ENCODE data around the gene OCA2.

Gene OCA2

DNA sequence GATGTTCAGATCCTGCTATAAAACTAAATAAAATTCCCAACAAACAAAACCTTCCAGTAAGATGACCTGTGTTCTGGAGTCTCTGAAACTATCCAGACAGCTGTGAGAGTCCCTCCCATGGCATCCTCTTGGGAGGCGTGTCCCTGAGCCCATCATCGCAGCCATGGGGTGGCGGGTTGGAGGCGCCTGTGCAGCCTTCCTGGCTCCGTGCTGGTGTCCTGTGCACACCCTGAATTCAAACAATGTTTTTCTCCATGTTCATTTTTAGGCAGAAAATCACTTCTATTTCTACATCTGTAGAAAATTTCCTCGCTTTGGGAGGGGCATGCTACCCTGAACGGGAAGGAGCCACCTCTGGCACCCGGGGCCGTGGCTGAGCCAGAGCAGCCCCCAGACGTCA, 19.4 kb upstream of the OCA2 start:
- FAIRE-seq = no peak

DNA sequence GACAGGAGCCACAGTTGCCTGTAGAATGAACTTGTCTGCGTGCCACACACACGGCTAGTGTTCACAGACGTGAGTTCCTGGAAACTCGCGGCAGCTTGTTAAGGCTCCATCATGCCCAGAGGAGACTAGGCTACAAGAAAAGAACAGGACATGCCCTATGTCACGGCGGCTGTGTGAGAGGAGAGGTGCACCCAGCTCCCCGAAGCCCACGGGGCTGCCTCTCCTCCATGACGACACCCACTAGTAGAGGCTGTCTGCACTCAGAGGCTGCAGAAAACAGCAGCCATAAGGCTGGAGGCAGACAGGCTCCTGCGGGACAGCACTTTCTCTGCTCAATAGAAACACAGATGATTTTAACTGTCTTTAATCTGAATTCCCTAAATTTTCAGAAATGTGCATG, 19.0 kb upstream of the OCA2 start:
- no peak for FAIRE-seq

DNA sequence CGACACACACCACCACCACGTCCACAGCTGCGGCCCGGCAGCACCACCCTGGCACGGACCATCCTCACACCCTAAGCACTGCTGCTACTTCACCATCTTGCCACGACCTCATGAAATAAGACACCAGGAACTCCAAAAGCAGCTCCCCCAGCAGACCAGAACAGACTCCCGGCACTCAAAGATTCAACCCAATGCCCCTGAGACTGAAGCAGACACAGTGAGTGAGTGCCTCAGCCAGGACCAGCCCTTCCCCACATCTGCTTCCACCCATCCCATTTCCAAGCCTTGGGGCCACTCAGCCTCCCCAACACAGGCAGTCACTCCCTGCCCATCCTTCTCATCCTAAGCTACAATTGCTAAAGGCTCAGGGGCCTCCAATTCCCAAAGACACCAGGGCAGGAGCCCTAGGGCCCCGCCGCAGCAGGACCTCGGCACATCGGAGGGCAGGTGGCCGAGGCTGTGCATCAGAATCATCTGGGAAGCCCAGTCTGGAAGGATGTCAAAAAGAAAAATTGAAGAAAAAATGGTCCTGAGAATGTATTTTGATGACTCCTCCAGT, 18.4 kb upstream of the OCA2 start:
- FAIRE-seq = no peak

DNA sequence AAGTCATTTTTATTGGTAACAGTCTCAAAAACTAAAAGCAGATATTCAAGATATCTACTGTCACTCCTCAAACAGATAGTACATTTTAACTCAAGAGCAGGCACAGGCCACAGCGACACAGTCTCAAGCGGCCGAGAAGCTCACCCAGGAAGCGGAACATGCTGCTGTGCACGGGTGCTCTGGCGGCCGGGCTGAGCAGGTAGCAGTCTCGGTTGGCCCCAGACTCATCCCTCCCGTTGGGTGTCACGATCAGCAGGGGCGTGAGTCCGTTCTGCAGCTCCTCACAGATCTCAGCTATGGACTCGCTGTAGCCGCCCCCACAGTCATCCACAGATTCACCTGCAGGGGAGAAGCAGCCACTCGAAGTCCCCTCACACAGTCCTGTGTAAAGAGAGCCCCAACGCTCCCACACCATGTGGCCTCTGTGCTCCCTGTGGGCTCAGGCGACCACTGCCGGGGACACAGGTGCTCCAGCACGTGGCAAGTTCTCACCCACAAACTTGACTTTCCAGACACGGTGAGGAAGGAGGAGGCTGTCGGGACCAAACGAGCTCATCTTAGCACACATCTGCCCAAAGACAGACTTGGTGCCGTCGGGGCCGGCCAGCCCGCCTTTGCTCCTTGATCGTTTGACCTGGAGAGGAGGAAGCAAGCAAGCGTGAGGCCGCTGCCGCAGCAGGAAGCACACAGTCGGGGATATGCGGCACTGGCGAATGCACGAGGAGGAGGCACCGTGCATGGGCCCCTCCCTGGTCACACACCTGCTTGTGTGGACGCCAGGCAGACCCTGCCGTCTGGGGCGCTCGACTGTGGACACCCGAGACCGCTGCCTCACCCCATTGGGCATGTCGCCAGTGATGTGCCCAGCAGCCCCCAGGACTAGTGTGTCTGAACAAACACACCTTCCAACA, 17.7 kb upstream of the OCA2 start:
- FAIRE-seq = no peak

DNA sequence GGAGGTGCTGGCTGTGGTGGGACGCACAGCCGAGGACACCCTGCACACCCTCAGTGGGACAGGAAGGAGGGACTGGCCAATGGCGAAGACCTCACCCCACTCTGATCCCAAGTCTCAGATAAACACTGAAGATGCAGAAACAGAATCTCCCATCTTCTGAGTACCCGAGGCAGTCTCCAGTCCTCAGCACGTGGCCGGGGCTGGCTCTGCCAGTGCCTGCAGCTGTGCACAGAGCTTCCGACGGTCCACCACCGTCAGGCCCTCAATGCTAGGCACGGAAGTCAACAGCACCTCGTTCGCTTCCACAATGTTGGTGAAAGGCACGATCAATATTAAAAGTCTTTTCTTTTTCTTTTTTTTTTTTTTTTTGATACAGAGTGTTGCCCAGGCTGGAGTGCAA, 16.8 kb upstream of the OCA2 start:
- no peak for FAIRE-seq

DNA sequence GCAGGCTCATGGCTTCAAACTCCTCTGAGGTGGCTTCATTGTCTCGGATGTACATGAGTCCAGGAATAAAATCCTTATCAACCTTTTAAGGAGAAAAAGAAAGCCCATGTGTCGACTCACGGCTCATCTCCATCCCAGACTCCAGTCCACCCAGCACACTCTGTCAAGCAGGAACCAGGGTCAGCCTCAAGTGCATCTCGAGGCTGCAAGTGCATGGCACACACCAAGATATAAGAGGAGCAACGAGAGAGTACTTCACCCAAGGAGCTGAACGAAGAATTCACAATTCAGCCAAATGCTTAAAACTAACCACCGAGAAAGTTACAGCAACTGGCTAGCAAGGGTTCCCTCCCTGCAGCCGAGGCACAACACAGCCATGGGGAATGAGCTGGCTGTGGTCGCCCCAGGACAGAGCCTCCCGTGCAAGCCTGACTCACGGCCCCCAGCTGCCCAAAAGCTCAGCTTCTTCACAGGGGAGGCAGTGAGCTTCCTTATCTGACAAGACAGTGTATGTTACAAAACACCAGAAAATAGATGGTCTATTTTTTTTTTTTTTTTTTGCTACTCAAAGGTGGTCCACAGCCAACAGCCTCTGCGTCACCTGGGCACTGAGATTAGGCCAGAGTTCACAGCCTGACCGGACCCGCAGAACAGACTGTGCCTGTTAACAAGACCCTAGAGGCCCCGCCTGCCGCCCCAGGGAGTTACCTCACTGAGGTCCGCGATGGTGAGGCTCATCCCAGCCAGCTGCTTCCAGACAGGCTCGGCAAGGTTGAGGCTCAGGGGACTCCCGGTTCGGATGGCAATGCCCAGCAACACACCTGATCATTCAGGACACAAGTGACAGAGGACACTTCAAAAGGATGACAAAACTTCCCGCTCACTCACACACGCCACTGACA, 15.9 kb upstream of the OCA2 start:
- no peak for FAIRE-seq

DNA sequence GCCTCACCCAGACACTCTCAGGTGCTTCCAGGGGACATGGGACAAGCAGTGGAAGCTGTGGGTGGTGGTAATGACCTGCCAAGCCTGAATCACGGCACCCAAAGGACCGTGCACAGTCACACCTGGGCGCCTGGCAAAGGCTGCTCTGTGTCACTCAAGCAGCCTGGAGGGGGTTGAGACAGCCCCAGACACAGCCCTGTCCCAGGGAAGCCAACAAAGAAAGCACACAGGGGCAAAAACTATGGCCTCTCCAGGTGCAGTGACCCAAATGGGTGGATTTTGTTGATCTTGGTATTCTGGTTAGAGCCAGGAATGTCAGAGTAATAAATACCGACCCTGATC, 15.0 kb upstream of the OCA2 start:
- no peak for FAIRE-seq

DNA sequence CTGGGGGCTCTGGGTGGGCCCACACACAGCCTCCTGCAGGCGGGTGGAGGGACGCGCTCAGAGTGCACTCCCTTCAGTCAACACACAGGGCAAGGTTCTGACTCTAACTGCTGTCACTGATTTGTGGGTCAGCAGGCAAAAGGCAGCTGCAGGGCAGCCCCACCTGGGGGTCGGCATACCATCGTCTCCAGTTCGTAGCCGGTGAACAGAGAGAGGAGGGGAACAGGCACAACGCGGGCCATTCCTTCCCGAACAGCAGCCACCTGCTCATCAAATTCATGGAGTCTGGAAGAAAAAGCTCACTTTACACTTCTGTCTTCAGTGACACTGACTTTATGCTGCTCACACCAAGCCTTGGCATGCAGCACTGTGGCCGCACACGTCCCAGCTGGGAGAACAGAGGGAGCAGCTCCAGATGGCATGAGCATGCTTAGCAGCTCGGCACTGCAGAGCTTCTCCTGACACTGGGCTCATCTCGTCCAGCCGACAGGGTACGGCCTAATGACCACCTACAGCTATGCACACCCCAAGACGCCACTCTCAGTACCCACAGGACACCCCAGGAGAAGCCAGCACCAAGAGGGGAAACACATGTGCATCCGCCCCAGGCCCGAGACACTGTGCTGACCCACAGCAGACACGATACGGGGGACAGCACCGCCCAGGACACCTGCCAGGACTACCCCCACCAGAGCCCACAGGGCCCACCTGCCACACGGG, 14.4 kb upstream of the OCA2 start:
- no peak for FAIRE-seq

DNA sequence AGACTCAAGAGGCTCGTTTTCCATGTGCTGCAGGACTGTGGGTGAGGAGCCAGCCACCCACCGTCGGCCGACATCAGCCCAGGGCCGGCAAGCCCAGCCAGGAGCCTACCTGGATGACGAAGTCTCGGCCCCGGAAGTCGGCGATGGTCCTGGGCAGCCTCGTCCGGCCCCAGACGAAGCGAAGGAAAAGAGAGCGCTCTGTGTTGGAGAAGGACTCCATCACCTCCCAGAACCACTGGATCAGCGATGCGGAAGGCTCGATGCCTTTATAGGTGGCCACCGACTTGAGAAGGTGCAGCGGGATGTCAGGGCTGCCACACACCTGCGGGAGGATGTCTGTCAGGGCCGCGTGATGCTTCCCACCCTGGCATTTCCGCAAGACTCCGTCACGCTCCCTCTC, 13.8 kb upstream of the OCA2 start:
- FAIRE-seq = no peak

DNA sequence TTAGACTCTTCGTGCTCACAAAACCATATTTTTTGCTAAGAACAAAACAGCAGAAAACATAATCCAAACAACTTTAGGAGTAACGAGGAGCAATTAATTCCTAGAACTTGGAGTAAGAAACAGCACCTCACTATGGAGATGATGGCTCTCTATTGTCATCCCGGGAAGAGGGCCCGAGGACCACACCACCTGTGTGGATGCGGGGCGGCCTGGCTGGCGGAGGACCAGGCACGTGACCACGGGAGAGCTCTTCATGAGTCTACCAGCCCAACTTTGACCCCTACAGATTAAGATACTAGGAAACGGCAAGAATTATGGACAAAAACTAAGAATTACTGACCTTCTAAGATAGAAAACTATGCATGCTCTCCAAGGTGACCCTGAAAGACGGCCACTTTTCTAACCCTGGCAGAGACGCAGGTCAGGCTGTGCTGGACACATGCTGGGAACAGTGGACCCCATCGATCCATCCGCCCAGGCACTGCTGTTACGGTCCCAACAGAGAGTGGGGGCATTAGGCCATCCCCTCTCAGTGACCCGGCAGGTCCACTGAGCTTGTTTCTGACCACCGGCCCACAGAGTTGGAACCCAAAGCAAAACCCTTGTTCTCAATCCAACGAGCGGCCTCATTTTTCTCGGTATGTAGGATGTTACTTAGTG, 13.1 kb upstream of the OCA2 start:
- no peak for FAIRE-seq

DNA sequence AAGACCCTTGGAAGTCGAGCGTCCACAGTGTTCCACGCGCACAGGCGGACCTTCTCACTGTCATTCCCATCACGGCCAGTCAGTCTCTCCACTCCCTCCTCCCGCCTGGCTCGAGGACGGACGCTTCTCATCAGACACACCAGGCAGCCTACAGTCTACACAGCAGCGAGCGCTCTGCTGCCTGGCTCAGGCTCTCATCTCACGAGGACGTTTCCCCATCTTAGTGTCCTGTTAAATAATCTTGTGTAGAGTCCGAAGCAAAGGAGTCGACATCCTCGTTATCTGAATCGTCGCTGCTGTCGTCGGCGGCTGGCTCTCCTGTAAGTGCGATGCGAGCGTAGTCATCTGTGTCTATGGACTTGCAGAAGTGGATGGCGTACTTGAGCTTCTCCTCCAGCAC, 12.4 kb upstream of the OCA2 start:
- no peak for FAIRE-seq

DNA sequence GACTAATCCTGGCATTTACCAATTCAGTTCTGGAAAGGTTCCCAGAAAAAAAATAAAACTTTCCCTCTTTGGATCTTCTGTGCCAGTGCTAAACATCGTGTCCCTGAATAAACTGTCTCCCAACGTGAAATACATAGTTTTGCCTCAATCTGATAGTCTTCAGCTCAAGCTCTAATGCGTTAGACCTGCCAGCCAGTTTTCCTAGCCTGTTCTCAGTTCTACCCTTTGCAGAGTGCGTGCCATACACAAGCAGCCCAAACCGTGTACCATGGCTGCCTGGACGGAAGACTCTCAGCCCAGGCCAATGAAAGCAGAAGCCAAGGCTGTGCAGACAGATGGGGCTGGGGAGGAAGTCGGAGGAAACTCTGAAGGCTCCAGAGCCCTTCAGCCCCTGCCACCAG, 11.4 kb upstream of the OCA2 start:
- FAIRE-seq = no peak

DNA sequence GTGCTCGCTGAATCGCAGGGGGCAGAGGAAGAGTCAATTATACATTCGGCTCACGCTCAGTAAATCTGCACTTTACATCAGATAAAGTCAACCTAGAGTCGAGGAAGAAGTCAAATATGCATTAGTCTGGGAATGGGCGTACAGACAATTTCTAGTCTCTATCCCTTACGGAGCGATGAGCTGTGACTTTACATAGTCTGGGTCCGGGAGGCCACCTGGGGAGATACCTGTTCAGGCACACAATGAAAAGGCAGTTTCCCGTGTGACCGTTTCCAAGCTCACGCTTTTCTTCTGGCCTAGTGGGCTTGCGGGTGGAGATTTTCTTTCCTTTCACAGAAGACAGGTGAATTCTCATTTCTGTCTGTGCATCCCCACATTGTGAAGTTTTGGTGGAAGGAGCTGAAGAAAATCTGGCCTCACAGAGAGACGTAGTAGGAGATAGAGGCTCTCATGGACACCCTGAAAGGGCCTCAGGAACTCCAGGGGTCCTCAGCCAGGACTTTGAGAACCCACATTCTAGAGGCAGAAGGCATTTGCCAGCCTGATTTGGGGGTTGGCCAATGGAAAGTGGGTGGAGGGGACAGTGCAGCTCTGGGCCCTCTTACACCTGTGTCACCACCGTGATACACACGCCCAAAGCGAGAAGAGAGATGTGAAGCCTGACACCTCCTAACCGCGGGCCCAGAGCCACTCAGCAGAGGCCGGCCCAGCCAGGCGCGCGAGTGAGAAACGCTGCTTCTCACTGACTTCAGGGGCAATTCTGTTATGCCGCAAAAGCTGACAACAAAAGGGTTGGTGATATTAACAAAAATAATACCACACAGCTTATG, 10.7 kb upstream of the OCA2 start:
- no peak for FAIRE-seq

DNA sequence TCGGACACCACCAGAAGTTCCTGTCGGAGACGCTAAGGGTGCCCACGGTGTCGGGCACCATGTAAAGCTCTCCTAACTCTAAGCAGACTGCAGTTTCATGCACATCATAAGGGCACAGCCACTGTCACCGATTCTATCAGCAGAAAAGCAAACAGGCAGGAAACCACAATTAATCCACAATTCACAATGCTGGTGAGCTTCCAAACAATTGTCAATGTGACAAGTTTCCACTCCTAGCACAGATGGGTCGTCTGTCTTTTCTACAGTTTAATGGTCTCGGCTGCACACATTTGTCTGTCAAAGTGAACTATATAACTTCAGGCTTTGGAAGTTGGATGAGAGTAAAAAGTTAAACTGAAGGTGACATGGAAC, 8.8 kb upstream of the OCA2 start:
- FAIRE-seq = no peak

DNA sequence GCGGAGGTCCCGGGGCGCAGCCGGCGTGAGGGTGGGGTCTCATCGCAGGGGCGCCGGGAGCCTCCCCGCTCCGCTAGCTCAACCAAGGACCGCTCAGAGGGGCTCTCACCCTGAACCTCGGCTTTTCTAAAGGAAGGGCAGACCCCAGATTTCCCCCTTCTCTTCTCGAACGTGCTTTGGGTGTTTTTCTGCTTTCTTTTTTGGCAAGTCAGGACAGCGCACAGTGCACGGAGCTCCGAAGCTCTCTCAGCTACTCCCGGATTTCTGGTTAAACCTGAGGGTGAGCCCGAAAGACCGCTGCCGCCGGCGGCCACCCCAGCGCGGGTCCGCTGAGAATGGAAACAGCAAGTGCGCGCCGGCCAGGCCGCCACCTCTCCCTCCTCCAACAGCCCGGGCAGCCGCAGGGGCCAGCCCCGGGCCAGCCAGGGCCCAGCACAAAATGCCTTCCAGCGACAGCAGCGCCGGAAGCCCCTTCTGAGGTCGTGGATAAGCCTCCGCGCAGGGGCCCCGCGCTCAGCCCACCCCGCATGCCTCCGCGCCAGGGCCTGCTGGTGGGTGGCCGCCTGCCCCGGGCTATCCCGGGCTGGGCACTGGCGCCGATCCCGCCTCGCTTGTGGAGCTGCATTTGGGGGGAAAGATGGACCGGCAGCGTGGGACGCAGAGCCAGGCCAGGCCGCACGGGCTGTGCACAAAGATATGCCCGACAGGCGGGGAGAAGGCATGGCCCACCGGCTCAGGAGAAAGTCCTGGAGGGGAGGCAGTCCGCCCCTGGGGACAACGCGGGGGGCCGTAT, 8.2 kb upstream of the OCA2 start:
- no peak for FAIRE-seq

DNA sequence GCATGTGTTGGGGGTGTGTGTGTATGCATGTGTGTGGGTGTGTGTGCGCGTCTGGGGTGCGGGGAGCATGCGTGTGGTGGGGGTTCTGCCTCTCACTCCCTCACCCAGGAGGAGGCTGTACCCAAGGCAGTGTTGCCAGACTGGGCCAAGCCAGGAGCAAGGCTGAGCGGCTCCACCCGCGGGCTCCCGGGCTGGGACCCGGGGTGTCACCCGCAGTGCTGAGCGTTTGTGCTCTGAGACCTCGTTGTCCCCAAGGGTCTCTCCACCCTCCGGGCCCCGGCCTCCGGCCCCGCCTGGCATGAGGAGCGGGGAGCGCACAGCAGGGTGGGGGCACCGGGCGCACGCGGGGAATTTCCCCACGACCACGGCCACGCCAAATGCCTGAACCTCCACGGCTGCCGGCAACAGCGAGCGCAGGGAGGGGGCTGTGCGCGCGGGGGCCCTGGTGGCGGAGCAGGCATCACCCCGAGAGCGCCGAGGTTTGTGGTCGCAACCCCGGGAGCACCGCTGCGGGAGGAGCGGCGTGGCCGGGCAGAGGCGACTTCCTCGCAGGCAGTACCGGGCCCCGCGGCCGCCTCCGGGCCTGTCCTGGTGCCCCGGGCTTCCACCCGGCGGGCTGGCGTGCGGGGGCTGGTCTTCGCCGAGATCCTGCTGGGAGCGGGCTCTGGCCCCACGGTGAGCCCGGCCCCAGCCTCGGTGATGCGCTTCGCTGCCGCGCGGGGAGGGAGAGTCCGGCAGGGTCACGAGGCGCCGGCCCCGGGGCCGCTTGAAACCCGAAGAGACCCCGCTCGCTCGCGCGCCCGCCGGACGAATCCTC, 7.4 kb upstream of the OCA2 start:
- no peak for FAIRE-seq

DNA sequence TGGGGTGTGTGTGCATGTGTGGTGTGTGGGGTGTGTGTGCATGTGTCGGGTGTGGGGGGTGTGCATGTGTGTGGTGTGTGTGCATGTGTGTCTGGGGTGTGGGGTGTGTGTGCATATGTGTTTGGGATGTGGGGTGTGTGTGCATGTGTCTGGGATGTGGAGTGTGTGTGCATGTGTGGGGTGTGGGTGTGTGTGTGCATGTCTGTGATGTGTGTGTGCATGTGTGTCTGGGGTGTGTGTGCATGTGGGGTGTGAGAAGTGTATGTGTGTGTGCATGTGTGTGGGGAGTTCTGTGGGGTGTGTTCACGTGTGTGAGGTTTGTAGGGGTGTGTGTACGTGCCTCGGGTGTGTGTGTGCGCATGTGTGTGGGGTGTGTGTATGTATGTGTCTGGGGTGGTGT, 6.7 kb upstream of the OCA2 start:
- no peak for FAIRE-seq

DNA sequence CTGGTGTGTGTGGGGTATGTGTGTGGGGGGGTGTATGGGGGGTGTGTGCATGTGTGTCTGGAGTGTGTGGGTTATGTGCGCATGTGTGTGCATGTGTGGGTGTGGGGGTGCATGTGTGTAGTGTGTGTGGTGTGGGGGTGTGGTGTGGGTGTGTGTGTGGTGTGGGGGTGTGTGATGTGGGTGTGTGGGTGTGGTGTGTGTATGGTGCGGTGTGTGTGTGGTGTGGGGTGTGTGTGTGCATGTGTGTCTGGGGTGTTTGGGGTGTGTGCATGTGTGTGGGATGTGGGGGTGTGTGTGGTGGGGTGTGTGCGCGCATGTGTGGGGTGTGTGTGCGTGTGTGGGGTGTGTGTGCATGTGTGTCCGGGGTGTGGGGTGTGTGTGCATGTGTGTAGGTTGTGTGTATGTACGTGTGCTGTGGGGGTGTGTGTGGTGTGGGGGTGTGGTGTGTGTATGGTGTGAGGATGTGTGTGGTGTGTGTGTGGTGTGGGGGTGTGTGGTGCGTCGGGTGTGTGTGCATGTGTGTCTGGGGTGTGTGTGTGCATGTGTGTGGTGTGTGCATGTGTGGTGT, 6.2 kb upstream of the OCA2 start:
- FAIRE-seq = no peak

DNA sequence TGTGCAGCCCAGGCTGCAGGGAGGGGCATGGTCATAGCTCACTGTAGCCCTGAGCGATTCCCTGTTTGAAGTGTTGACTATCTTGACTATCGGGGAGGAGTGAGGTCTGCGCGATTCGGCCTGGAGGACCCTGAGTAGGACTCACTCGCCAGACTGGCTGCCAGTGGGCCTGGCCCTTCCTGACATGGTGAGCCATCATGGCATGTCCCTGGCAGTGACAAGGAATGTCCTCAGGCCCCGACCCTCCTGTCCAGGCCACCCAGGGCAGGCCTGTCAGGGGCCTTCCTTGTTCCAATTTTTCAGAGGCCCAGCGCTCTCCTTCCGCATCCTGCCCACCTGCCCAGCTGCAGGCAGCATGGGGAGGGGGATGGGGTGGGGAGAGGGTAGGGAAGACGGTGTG, 5.2 kb upstream of the OCA2 start:
- FAIRE-seq = no peak

DNA sequence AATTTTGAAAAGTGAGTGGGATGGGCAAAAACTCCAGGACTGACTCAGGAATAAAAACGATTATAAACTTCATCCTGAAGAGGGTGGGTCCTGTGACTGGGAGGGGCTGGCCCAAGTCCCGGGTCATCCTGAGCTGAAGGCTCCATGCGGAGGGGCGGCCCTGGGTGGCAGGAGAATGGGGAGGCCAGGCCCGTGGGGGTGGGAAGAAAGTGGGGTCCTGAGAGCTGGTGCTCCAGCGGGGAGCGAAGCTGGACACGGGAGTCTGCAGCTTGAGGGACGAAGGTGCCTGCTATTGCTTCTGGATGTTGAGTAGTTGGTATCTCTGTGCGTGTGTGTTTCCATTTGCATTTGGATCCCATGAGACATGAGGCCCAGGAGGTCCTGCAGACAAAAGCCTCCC, 4.7 kb upstream of the OCA2 start:
- FAIRE-seq = no peak

All from islet of Langerhans (tissue), 1 donor.